22Rv1 (cell line): ENCODE measurements around the gene DPP6.

Source experiments
- CTCF ChIP-seq: fragments of 450-650 bp; IDR thresholded peaks from 2 replicates; pipeline ENCODE4 v1.5.1; 2017; ENCODE audit warnings: mild to moderate bottlenecking
- ZFX ChIP-seq: fragments of 450-650 bp; IDR thresholded peaks from 2 replicates; pipeline ENCODE4 v1.6.1; 2017; ENCODE audit warnings: antibody characterized with exemption, borderline replicate concordance

DNA sequence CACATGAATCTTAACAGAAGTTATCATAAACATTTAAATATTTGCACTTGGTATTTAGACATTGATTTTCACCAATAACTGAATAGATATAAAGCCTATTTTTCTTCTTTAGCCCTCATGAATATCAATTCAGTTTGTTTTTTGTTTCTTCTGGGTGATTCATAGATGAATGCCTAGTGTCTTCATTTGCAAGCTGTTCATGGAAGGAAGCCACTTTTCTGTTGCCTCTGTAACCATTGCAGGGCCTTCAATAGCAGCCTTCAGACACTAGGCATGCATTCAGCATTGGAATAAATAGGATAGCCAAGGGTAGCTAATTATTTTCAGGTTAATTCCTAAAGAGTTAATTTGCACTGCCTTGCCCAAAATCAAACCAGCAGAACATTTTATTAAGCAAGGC is 375.3 kb downstream of the DPP6 start:
- TF ChIP-seq CTCF = no peak
- no peak for TF ChIP-seq ZFX
